ENCODE measurements around the gene KRTAP10-3. TPM values are rescaled to one million over a fixed set of nuclear protein-coding genes. Genes with fewer than 3 reads are reported as not detected.

KRTAP10-3 gene
- total and polyA plus RNA-seq, 2 donors (not counting 3 experiments of a cell fraction or from before 2014, with no cell fraction given), result not detected

DNA sequence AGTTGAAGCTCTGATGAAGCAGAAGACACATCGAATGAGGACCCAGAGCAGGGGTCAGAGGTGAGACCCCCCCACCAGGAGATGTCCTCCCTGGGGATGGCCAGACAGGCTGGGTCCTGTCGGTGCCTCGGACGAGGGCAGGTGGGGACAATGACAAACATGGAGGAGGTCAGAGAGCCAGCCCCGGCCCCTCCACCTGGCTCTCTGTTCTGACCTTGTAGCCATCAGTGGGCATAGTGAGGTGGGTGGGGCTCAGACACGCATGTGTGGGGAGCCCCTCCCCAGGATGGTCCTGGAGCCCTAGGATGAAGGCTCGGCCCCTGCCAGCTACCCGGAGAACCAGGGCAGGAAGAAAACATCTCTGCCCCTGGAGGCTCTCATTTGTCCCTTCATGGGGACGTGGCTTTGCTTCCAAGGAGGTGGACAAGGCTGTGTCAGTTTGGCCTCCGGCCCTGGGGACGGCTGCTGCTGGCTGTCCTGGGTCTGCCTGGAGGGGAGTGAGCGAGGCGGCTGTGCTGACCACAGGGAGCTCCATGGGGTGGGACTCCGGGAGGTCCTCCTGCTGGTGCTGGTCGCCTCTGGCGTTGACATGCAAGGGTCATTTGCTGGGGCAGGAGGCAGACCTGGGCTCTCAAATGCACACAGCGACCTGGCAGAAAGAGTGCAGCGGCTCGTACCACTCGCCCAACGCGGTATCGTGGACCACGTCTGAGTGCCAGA is 31.2 kb upstream of the KRTAP10-3 start:
- H4K20me1 ChIP-seq (replicated peaks; ENCODE audit: control insufficient read depth, extremely low read depth, insufficient read depth, low read length), result no peaks in the 10 kb centered on the region
- BruUV-seq (replicated peaks), result no TSS peak
- no peak overlapping the region for H2AFZ ChIP-seq (ENCODE audit: low read depth, low read length)
- no peaks in the 10 kb centered on the region for H3K36me3 ChIP-seq (ENCODE audit: control insufficient read depth in 2 of 2, extremely low read depth in 1 of 2, insufficient read depth in 2 of 2, low read length in 2 of 2)
- H3K27ac ChIP-seq (ENCODE audit: insufficient read depth, low read depth, low read length), result no peak overlapping the region
- no peaks in the 10 kb centered on the region for H3K79me2 ChIP-seq (ENCODE audit: control insufficient read depth, insufficient read depth, low read length)
- no peak for TF ChIP-seq JUN (IDR thresholded peaks at IDR 0.05; ENCODE audit: borderline replicate concordance, insufficient read depth, insufficient read length, low read depth)
- TF ChIP-seq POLR2AphosphoS5 (IDR thresholded peaks at IDR 0.05; ENCODE audit: insufficient read depth, low read depth, low read length), result no peak
- no peak overlapping the region for H3K4me2 ChIP-seq (ENCODE audit: insufficient read depth, low read length)
- dilution Hi-C loops (cut with MboI; ENCODE audit: extremely low pct_ligation_motif_present, low sequenced_read_pairs) (no loop called here), intact Hi-C loops (cut with micrococcal nuclease) (no loop called here)
- ChIA-PET POLR2A (no interaction called here), CTCF (no interaction called here)
- no peak for DNase-seq (ENCODE audit: low read depth, low spot score)
- FAIRE-seq, result no peak
- no peak overlapping the region for H3K4me3 ChIP-seq (replicated peaks in 1 of 3; ENCODE audit: insufficient read depth in 1 of 3, low read depth in 1 of 3, low read length in 3 of 3)
- H3K9ac ChIP-seq (replicated peaks; ENCODE audit: extremely low read depth, insufficient read depth, low read length), result no peak overlapping the region
- no peaks in the 10 kb centered on the region for H3K4me1 ChIP-seq (ENCODE audit: control insufficient read depth, extremely low read depth, insufficient read depth, low read length)
- no peaks in the 10 kb centered on the region for H3K9me3 ChIP-seq (replicated peaks; ENCODE audit: control insufficient read depth, insufficient read depth, low read length)
- H3K9me1 ChIP-seq (replicated peaks; ENCODE audit: control insufficient read depth, extremely low read depth, insufficient read depth, low read length), result no peaks in the 10 kb centered on the region
- peaks cover 3 to 4% of the 10 kb centered on the region in 2 experiments for H3K27me3 ChIP-seq (ENCODE audit: control insufficient read depth in 2 of 2, insufficient read depth in 2 of 2, low read length in 2 of 2)

DNA sequence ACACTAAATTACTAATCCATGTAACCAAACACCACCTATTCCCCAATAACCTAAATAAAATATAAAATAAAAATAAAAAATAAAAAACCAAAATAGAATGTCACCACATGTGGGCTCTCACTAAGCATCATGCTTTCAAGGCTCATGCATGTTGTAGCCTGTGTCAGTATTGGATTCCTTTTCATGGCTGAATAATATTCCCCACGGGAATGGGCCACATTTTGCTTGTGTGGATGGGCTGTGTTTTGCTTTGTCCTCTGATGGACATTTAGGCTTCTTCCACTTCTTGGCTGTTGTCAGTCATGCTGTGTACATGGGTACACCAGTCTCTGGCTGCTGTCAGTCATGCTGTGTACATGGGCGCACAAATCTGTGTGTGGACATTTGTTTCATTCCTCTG is 30.5 kb upstream of the KRTAP10-3 start:
- H3K36me3 ChIP-seq (ENCODE audit: control insufficient read depth in 2 of 2, extremely low read depth in 1 of 2, insufficient read depth in 2 of 2, low read length in 2 of 2), result no peaks in the 10 kb centered on the region
- ChIA-PET POLR2A (no interaction called here), CTCF (no interaction called here)
- no TSS peak for BruUV-seq (replicated peaks)
- no peak overlapping the region for H3K9ac ChIP-seq (replicated peaks; ENCODE audit: extremely low read depth, insufficient read depth, low read length)
- H2AFZ ChIP-seq (ENCODE audit: low read depth, low read length), result no peak overlapping the region
- H3K27ac ChIP-seq (ENCODE audit: insufficient read depth, low read depth, low read length), result no peak overlapping the region
- dilution Hi-C loops (cut with MboI; ENCODE audit: extremely low pct_ligation_motif_present, low sequenced_read_pairs), result no loop called here
- H3K4me1 ChIP-seq (ENCODE audit: control insufficient read depth, extremely low read depth, insufficient read depth, low read length), result no peaks in the 10 kb centered on the region
- TF ChIP-seq FOS (IDR thresholded peaks at IDR 0.05; ENCODE audit: borderline replicate concordance, insufficient read depth, low read length) (no peak), POLR2A (IDR thresholded peaks at IDR 0.05; ENCODE audit: low read depth, low read length) (no peak), JUN (IDR thresholded peaks at IDR 0.05; ENCODE audit: borderline replicate concordance, insufficient read depth, insufficient read length, low read depth) (no peak), MYC (IDR thresholded peaks at IDR 0.05; ENCODE audit: low read depth, low read length) (no peak), POLR2AphosphoS5 (IDR thresholded peaks at IDR 0.05; ENCODE audit: insufficient read depth, low read depth, low read length) (no peak), EZH2 (IDR thresholded peaks at IDR 0.05; ENCODE audit: borderline replicate concordance, low read depth, low read length, severe bottlenecking) (no peak), GATA2 (IDR thresholded peaks at IDR 0.05; ENCODE audit: insufficient read depth, insufficient read length, low read depth, low read length) (no peak)
- TF ChIP-seq, protein P1, sequence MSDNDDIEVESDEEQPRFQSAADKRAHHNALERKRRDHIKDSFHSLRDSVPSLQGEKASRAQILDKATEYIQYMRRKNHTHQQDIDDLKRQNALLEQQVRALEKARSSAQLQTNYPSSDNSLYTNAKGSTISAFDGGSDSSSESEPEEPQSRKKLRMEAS (IDR thresholded peaks at IDR 0.05; ENCODE audit: insufficient read depth, insufficient read length), result no peak
- TF ChIP-seq, protein P2, sequence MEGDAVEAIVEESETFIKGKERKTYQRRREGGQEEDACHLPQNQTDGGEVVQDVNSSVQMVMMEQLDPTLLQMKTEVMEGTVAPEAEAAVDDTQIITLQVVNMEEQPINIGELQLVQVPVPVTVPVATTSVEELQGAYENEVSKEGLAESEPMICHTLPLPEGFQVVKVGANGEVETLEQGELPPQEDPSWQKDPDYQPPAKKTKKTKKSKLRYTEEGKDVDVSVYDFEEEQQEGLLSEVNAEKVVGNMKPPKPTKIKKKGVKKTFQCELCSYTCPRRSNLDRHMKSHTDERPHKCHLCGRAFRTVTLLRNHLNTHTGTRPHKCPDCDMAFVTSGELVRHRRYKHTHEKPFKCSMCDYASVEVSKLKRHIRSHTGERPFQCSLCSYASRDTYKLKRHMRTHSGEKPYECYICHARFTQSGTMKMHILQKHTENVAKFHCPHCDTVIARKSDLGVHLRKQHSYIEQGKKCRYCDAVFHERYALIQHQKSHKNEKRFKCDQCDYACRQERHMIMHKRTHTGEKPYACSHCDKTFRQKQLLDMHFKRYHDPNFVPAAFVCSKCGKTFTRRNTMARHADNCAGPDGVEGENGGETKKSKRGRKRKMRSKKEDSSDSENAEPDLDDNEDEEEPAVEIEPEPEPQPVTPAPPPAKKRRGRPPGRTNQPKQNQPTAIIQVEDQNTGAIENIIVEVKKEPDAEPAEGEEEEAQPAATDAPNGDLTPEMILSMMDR (IDR thresholded peaks at IDR 0.05; ENCODE audit: extremely low read depth in 1 of 2, insufficient read depth in 1 of 2, low read depth in 1 of 2, low read length in 2 of 2), result no peak
- DNase-seq (ENCODE audit: low read depth, low spot score) (no peak), FAIRE-seq (no peak)
- no peak overlapping the region for H3K4me2 ChIP-seq (ENCODE audit: insufficient read depth, low read length)
- H3K4me3 ChIP-seq (replicated peaks in 1 of 3; ENCODE audit: insufficient read depth in 1 of 3, low read depth in 1 of 3, low read length in 3 of 3), result no peak overlapping the region
- H3K27me3 ChIP-seq (ENCODE audit: control insufficient read depth in 2 of 2, insufficient read depth in 2 of 2, low read length in 2 of 2), result peaks cover 3 to 6% of the 10 kb centered on the region in 2 experiments
- H3K79me2 ChIP-seq (ENCODE audit: control insufficient read depth, insufficient read depth, low read length), result no peaks in the 10 kb centered on the region
- H3K9me3 ChIP-seq (replicated peaks; ENCODE audit: control insufficient read depth, insufficient read depth, low read length), result no peaks in the 10 kb centered on the region
- intact Hi-C loops (cut with micrococcal nuclease), result no loop called here
- no peaks in the 10 kb centered on the region for H4K20me1 ChIP-seq (replicated peaks; ENCODE audit: control insufficient read depth, extremely low read depth, insufficient read depth, low read length)
- no peaks in the 10 kb centered on the region for H3K9me1 ChIP-seq (replicated peaks; ENCODE audit: control insufficient read depth, extremely low read depth, insufficient read depth, low read length)
